Measurements from ENCODE around the gene LASP1NB.
"Not testable (repeated sequence)": the region's sequence is repeated elsewhere in the genome, so short reads cannot be mapped to it uniquely, and the experiment has no call there.

The LASP1NB gene

DNA sequence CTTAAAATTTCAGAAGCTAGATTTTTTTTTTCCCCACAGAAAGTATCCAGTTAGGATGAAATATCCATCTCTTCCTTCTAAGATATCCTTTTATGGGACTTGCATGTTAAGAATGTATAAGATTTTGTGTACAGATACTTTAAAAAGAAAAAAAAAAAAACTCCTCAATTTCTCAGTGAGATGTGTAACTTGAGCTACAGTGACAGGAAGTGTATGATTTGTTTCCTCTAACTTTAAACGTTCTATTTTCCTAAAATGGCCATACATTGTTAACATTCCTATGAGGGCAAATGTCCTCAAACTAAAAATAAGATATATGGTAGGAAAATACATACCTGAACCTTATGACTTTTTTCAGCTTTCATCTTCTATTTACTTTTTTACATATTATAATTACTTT is 32.9 kb downstream of the LASP1NB start:
- DNase-seq (ENCODE audit: extremely low spot score, insufficient read length, low read depth) (no peak), FAIRE-seq (no peak)

DNA sequence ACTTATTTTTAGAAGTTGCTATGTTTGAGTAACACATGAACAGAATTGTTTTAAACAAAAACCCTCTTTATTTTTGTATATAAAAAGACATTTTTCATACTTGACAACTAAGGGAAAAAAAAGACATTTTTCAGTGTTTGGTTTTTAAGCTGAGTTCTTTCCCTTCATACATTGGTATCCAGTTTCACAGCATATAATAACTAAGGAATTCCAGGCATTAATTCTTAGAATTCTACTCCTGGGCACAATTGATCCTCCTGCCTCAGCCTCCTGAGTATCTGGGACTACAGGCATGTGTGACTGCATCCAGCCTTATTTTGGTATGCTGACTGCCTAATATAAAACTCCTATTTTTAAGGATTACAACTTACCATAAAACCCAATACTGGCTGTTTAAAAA is 33.3 kb downstream of the LASP1NB start:
- FAIRE-seq (no peak), DNase-seq (ENCODE audit: extremely low spot score, insufficient read length, low read depth) (no peak)

DNA sequence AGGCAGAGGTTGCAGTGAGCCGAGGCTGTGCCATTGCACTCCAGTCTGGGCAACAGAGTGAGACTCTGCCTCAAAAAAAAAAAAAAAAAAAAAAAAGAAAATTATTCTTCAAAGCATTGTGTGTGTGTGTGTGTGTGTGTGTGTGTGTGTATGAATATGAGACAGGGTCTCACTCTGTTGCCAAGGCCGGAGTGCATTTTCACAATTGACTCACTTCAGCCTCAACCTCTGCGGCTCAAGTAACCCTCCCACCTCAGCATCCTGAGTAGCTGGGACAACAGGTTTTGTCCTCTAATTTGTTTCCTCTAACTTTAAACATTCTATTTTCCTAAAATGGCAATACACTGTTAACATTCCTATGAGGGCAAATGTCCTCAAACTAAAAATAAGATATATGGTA is 34.1 kb downstream of the LASP1NB start:
- DNase-seq (ENCODE audit: extremely low spot score, insufficient read length, low read depth) (no peak), FAIRE-seq (no peak)

DNA sequence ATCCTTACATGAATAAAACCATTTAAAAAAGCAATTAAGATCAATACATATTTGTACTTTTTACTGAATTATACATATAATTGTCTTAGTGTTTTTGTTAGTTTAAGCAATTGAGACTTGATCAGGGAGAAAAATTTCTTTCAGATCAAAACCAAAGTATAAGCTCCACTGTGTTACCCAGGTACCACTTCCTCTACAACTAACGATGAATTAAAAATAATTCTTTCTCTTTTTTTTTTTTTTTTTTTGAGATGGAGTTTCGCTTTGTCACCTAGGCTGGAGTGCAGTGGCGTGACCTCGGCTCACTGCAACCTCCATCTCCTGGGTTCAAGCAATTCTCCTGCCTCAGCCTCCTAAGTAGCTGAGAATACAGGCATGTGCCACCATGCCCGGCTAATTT is 35.0 kb downstream of the LASP1NB start:
- DNase-seq (ENCODE audit: extremely low spot score, insufficient read length, low read depth) = no peak
- FAIRE-seq = no peak

DNA sequence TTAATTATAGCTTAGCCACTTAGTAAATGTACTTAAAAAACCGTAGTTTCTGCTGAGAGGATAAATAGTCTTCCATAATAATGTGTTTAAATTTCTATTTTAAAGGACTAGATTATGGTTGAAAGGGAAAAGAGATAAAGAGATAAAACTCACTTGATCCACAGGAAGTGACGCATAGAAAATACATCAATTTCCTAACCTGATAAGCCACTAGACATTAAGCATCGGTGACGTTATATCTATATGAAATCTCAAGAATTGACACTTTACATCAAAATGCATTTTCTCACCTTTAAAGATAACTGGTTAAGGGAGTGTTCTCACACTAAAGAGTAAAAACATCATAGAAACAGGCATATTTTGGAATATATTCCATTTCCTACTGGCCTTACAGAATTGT is 36.0 kb downstream of the LASP1NB start:
- FAIRE-seq = no peak
- no peak for DNase-seq (ENCODE audit: extremely low spot score, insufficient read length, low read depth)

DNA sequence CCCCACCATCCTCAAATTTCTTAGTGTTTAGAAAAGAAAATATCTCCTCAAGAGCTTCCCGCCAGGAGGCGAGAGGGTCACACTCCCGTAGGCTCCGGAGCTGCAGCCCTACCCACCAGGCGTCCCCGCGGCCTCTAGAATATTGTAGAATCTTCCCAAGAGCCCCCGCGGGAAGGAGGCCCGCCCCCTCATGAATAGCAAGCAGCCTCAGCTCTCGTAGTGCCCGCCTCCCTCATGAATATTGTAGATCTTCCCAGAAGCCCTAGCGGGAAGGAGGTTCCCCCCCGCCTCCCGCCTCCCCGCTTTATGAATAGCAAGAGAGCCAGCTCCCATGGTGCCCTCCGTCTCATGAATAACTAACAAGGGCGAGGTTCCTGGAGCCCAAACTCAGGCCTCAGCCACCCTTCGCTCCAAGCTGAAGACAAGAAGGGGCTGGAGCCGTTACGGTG is 41.9 kb downstream of the LASP1NB start, which contains the start of gene FBXO47:
FBXO47 (minus strand) TSS at position 114 of the 449 bp plus-strand sequence. CDS start 4,378 bp downstream, outside the sequence.
- peak; percentile 43 for DNase-seq (ENCODE audit: extremely low spot score, insufficient read length, low read depth)
- peak; percentile 36 for FAIRE-seq

DNA sequence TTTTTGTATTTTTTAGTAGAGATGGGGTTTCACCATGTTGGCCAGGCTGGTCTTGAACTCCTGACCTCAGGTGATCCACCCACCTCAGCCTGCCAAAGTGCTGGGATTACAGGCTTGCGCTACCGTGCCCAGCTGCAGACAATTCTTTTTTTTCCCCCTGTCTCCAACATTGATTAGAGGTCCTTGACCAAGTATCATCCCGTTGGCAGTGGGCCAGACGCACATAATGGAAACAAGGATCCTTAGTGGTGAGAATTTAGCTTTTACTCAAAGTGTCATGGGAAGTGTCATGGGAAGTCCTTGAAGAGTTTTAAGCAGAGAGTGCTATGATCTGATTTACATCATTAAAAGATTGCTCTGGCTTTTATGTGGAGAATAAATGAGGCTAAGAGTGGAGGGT is 43.9 kb downstream of the LASP1NB start:
- FAIRE-seq (no peak), DNase-seq (ENCODE audit: extremely low spot score, insufficient read length, low read depth) (no peak)

DNA sequence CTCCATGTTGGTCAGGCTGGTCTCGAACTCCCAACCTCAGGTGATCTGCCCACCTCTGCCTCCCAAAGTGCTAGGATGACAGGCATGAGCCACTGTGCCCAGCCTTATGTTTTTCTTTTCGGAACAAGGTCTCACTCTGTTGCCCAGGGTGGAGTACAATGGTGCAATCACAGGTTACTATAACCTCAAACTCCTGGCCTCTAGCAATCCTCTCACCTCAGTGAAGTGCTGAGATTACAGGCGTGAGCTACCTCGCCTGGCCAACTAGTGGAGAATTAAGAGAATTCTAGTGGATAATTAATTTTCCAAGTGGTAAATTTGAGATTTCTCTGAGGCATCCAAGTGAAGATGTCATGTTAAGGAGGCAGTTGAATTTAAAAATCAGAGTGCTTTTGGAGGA is 44.7 kb downstream of the LASP1NB start:
- DNase-seq (ENCODE audit: extremely low spot score, insufficient read length, low read depth) (no peak), FAIRE-seq (no peak)

DNA sequence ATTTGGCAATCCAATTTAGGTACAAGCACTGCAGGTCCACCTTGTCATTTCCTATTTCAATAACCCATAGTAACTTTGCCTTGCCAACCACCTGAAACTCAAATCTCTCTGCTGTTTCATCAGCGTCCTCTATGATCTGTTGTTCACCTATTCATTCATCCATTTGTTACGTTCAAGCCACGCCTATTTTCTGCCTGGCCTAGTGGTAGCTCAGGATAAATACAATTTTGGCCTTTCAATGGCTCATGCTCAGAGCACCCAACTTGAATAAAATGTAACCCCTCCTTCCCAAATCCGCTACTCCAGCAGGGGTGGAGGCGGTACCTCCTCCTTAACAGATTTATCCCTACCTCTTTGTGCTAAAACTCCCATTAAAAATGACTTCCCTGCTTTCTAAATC is 45.4 kb downstream of the LASP1NB start:
- DNase-seq (ENCODE audit: extremely low spot score, insufficient read length, low read depth) (no peak), FAIRE-seq (no peak)

DNA sequence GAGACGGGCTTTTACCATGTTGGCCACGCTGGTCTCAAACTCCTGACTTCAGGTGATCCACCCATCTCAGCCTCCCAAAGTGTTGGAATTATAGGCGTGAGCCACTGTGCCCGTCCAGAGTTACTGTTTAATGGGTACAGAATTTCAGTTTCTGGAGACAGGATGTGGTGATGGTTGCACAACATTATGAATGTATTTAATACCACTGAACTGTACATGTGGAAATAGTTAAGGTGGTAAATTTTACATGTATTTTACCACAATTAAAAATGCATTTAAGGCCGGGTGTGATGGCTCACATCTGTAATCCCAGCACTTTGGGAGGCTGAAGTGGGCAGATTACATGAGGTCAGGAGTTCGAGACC is 50.8 kb downstream of the LASP1NB start:
- not testable (repeated sequence) for DNase-seq (ENCODE audit: extremely low spot score, insufficient read length, low read depth); FAIRE-seq

DNA sequence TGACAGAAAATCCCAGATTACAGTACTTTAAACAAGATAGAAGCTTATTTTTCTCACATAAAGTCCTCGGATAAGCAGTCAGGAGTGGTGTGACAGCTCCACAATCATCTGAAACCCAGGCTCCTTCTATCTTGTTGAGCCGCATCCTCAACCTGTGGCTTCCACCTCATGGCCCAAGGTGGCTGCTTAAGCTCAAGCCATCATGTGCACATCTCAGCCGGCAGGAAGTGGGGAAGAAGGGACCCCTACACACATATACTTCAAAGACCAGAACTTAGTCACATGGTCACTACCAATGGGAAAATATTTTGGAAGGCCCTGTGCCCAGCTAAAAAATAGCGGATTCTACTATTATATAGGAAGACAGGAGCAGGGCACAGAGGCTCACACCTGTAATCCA is 52.8 kb downstream of the LASP1NB start:
- DNase-seq (ENCODE audit: extremely low spot score, insufficient read length, low read depth) (no peak), FAIRE-seq (no peak)

All from GM18507 (cell line).